H1 (cell line): Measurements from ENCODE around the gene DDX5.
A peak's percentile ranks its signal among the peaks of the same experiment; 100 is the strongest.

ENCODE experiments used
- BACH1 ChIP-seq: IDR thresholded peaks from 2 replicates; pipeline ENCODE4 v1.6.1; 2012; ENCODE audit warnings: low read length, improper control_type of control experiment
- EZH2 ChIP-seq: fragments of 200-600 bp; sonication (generic); IDR thresholded peaks from 2 replicates; pipeline ENCODE4 v1.7.1; 2012; ENCODE audit warnings: low read depth, mild to moderate bottlenecking, moderate library complexity, low read length, inconsistent platforms; ENCODE audit not compliant: severe bottlenecking
- MAFK ChIP-seq: IDR thresholded peaks from 2 replicates; pipeline ENCODE4 v1.6.1; 2012; ENCODE audit warnings: low read depth, mild to moderate bottlenecking, improper control_type of control experiment, low read length
- POLR2A ChIP-seq, 2 experiments: IDR thresholded peaks; 1 replicate in 1 of 2; 2 replicates in 1 of 2; pipeline ENCODE4 v1.6.1; 2011; ENCODE audit warnings: low read depth in 2 of 2, low read length in 2 of 2, mild to moderate bottlenecking in 2 of 2; ENCODE audit errors: control extremely low read depth in 1 of 2
- TCF12 ChIP-seq: IDR thresholded peaks from 2 replicates; pipeline ENCODE4 v1.6.1; 2011; ENCODE audit warnings: low read depth, mild to moderate bottlenecking, low read length
- TF ChIP-seq, protein P1 (sequence below): IDR thresholded peaks from 2 replicates; pipeline ENCODE4 v1.6.1; 2012; ENCODE audit warnings: inconsistent platforms

DNA sequence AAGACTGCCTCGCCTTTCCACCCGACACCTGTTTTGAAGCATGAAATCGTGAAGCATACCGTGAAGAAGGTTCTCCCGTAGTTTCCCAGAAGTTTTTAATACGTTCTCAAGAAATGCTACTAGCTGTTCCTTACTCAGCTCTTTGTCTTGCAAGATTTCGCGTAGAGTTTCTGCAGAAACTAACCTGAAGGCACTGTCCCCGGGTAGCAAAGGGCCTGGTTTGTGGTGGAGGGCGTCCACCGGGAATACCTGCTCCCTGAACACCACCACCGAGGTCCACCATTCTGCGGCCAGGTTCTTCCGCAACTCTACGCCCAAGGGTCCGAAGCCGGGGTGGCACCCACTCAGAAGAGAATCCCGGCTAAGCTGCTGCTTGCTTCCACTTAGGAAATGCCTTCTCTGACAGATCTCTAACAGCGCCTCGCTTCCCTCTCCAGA lies 9.7 kb downstream of the DDX5 start:
- TF ChIP-seq BACH1 (no peak), EZH2 (no peak), POLR2A (IDR thresholded peaks at IDR 0.05; ENCODE audit: control extremely low read depth in 1 of 2, low read depth in 2 of 2, low read length in 2 of 2) (peak in 1 of 2 experiments; percentile 11; a peak in 1 of 3 replicates), TCF12 (no peak), MAFK (no peak)
- TF ChIP-seq, protein P1, sequence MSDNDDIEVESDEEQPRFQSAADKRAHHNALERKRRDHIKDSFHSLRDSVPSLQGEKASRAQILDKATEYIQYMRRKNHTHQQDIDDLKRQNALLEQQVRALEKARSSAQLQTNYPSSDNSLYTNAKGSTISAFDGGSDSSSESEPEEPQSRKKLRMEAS: no peak
